DMS114 treated with DMSO at 0.1 percent for 48 hours (cell line): Measurements from ENCODE around the gene RPAP3.
A peak's percentile ranks its signal among the peaks of the same experiment; 100 is the strongest.
"Not testable (repeated sequence)": the region's sequence is repeated elsewhere in the genome, so short reads cannot be mapped to it uniquely, and the experiment has no call there.

Source experiments
- DNase-seq: peaks from one replicate; lab custom pipeline; 2025; ENCODE audit not compliant: unreplicated experiment; lab: John Stamatoyannopoulos, UW

Gene RPAP3

GRCh38 chr12:47686645-47687240 lies 19.1 kb downstream of the RPAP3 start:
- DNase-seq, result peak; percentile 51

- no peak for DNase-seq
Measured at GRCh38 chr12:47679785-47680184, 26.0 kb downstream of the RPAP3 start.

- DNase-seq, result no peak
Measured at GRCh38 chr12:47672068-47672467, 33.8 kb downstream of the RPAP3 start.

GRCh38 chr12:47667935-47668334 lies 37.9 kb downstream of the RPAP3 start:
- DNase-seq, result not testable (repeated sequence)

GRCh38 chr12:47652521-47653234 lies 53.2 kb downstream of the RPAP3 start:
- no peak for DNase-seq

- peak; percentile 71 for DNase-seq
Measured at GRCh38 chr12:47651368-47652254, 54.2 kb downstream of the RPAP3 start.

- DNase-seq, result no peak
Measured at GRCh38 chr12:47650469-47650868, 55.4 kb downstream of the RPAP3 start.

- no peak for DNase-seq
Measured at GRCh38 chr12:47649381-47649780, 56.4 kb downstream of the RPAP3 start.

GRCh38 chr12:47648056-47648579 lies 57.7 kb downstream of the RPAP3 start:
- no peak for DNase-seq

GRCh38 chr12:47642310-47642709 lies 63.5 kb downstream of the RPAP3 start:
- DNase-seq, result not testable (repeated sequence)

GRCh38 chr12:47636908-47637780 lies 68.7 kb downstream of the RPAP3 start:
- no peak for DNase-seq

- not testable (repeated sequence) for DNase-seq
Measured at GRCh38 chr12:47635770-47636169, 70.1 kb downstream of the RPAP3 start.

GRCh38 chr12:47634127-47634526 lies 71.7 kb downstream of the RPAP3 start:
- DNase-seq, result no peak

GRCh38 chr12:47621960-47622359 lies 83.9 kb downstream of the RPAP3 start:
- no peak for DNase-seq

- DNase-seq, result no peak
Measured at GRCh38 chr12:47617476-47617875, 88.4 kb downstream of the RPAP3 start.

- DNase-seq, result no peak
Measured at GRCh38 chr12:47616440-47616839, 89.4 kb downstream of the RPAP3 start.

- DNase-seq, result no peak
Measured at GRCh38 chr12:47615711-47616110, 90.1 kb downstream of the RPAP3 start.

GRCh38 chr12:47614521-47614920 lies 91.3 kb downstream of the RPAP3 start:
- no peak for DNase-seq

GRCh38 chr12:47612953-47613352 lies 92.9 kb downstream of the RPAP3 start:
- DNase-seq, result no peak

- no peak for DNase-seq
Measured at GRCh38 chr12:47611906-47612305, 93.9 kb downstream of the RPAP3 start.
